ENCODE measurements around the gene IER5. TPM values are rescaled to one million over a fixed set of nuclear protein-coding genes. Genes with fewer than 3 reads are reported as not detected.

The IER5 gene
- total and polyA plus RNA-seq, 5 donors from 2014 or later = 6.5 to 81.8 (median 8.7) TPM

DNA sequence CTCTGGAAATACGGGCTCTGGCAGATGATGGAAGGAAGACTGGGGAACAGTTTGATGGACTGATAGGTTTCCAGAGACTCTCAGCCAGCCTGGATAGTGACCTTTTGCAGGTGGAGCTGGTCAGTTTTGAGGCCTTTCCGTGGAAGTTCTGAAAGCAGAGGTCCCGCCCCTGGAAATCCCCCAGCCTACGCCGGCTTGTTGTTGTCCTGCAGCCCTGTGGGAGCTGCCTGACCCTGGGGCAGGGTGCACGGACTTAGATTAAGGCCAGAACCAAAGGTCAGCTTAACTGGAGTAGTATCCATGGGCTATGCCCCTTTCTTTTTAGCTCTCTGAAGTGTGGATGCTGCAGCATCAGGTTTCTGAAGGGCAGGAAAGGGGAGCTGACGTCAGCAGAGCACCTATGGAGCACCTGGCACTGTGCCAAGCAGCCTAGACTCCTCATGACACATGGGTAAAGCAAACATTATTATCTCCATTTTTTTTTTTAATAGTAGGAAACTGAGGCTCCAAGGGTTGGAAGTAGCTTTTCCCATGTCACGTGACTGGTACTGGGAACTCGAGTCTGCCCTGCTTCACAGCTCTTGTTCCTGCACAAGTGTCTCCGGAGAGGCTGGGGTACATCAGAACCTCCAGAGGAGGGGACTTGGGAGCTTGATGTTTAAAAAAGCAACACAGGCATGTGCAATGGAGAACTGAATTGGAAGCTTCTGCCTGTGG lies 38.5 kb downstream of the IER5 start:
- Mint-ChIP-seq H3K36me3 (no peaks in the 10 kb centered on the region), H3K27ac (no peak overlapping the region), H3K4me3 (no peak overlapping the region), H3K9me3 (no peaks in the 10 kb centered on the region), H3K27me3 (peaks cover 4% of the 10 kb centered on the region), H3K4me1 (peaks cover 0 to 5% (median under 1%) of the 10 kb centered on the region in 4 donors)
- DNase-seq (no peak), ATAC-seq (ENCODE audit: low read depth in 2 of 2) (no peak)
- H3K27me3 ChIP-seq (ENCODE audit: control insufficient read depth, insufficient read depth, low read length) = no peaks in the 10 kb centered on the region
- H3K4me3 ChIP-seq (ENCODE audit: low read depth, low read length) = no peak overlapping the region
- no peaks in the 10 kb centered on the region for H3K36me3 ChIP-seq (ENCODE audit: control insufficient read depth, insufficient read depth, low read length)
- no peaks in the 10 kb centered on the region for H3K4me1 ChIP-seq (ENCODE audit: control insufficient read depth, insufficient read depth, low read length, poor library complexity, severe bottlenecking)
- no peaks in the 10 kb centered on the region for H3K9me3 ChIP-seq (ENCODE audit: control insufficient read depth in 2 of 2, low read length in 2 of 2)
- no peak overlapping the region for H3K27ac ChIP-seq (ENCODE audit: insufficient read depth, low read length, poor library complexity, severe bottlenecking)

DNA sequence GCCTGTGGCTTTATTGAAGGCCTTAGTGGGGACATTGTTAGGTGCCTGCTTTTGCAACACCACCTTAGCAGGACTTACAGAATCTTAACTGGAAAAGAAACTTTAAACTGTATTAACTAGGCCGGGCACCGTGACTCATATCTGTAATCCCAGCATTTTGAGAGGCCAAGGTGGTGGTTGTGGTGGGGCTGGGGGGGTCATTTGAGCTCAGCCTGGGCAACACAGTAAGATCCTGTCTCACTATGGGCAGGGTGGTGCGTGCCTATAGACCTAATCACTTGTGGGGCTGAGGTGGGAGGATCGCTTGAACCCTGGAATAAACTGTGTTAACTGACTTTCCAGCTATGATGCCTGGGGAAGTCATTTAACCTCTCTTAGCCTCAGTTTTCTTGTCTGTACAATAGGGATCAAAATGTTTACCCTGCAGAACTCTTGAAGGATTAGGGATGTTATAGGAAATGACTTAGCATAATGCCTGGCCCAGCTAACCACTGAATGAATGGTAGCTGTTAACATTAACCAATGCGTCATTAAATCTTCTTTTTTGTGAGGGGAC lies 39.5 kb downstream of the IER5 start:
- H3K36me3 ChIP-seq (ENCODE audit: control insufficient read depth, insufficient read depth, low read length) = no peaks in the 10 kb centered on the region
- ATAC-seq (ENCODE audit: low read depth in 2 of 2) = no peak
- H3K9me3 ChIP-seq (ENCODE audit: control insufficient read depth in 2 of 2, low read length in 2 of 2) = no peaks in the 10 kb centered on the region
- H3K4me1 Mint-ChIP-seq = peaks cover 0 to 4% (median 1%) of the 10 kb centered on the region in 4 donors
- H3K4me3 Mint-ChIP-seq = no peak overlapping the region
- H3K4me1 ChIP-seq (ENCODE audit: control insufficient read depth, insufficient read depth, low read length, poor library complexity, severe bottlenecking) = no peaks in the 10 kb centered on the region
- no peak overlapping the region for H3K27ac ChIP-seq (ENCODE audit: insufficient read depth, low read length, poor library complexity, severe bottlenecking)
- no peak overlapping the region for H3K4me3 ChIP-seq (ENCODE audit: low read depth, low read length)
- no peak for DNase-seq
- H3K9me3 Mint-ChIP-seq = no peaks in the 10 kb centered on the region
- H3K27me3 ChIP-seq (ENCODE audit: control insufficient read depth, insufficient read depth, low read length) = no peaks in the 10 kb centered on the region
- H3K27me3 Mint-ChIP-seq = peaks cover 4% of the 10 kb centered on the region
- H3K27ac Mint-ChIP-seq = no peak overlapping the region
- H3K36me3 Mint-ChIP-seq = no peaks in the 10 kb centered on the region

DNA sequence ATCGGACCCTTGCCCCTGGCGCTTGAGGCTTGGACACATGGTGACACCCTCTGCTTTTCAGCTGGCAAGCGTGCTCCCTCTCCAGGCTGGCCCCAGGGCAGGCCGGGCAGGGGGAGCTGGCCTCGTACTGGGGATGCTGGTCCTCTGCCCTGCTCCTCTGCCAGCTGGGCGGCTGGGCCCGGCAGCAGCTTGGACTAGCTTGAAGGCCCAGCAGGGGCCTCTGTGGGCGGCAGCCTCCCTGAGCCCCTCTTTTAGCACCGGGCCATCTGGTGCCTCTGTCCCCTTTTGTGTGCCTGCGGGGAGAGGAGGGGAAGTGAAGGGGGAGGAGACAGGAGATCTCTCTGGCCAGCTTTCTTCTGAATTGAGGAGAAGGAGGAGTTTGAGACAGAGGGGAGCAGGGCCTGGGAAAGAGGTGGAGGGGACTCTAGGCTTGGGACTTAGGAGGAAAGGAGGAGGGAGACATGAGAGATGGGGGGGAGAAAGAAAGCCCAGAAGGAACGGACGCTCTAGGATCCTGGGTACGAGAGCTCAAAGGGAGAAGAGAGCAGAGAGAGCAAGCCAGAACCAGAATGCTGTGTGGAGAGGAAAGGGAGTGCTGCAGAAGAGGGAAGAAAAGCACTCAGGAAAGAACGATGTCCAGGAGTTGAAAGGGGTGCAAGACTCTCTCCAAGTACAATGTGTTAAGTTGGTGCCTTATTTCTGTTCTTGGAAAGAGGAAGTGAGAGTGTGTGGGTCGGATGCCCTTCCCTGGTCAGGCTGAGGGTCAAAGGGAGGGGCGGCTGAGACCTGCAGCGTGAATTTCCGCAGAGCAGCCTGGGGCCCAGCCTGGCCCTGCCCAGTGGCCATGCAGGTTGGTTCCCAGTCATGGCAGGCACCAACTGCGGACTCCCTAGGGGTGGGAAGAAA lies 40.3 kb downstream of the IER5 start:
- Mint-ChIP-seq H3K27ac (peak overlapping the region in 1 of 3 donors; percentile 53), H3K9me3 (no peaks in the 10 kb centered on the region), H3K4me1 (peaks cover 0 to 10% (median 3%) of the 10 kb centered on the region in 4 donors), H3K27me3 (peaks cover 4% of the 10 kb centered on the region), H3K4me3 (no peak overlapping the region), H3K36me3 (no peaks in the 10 kb centered on the region)
- H3K36me3 ChIP-seq (ENCODE audit: control insufficient read depth, insufficient read depth, low read length) = no peaks in the 10 kb centered on the region
- DNase-seq = no peak
- H3K4me1 ChIP-seq (ENCODE audit: control insufficient read depth, insufficient read depth, low read length, poor library complexity, severe bottlenecking) = peaks cover 1% of the 10 kb centered on the region
- H3K27ac ChIP-seq (ENCODE audit: insufficient read depth, low read length, poor library complexity, severe bottlenecking) = no peak overlapping the region
- no peak overlapping the region for H3K4me3 ChIP-seq (ENCODE audit: low read depth, low read length)
- H3K9me3 ChIP-seq (ENCODE audit: control insufficient read depth in 2 of 2, low read length in 2 of 2) = no peaks in the 10 kb centered on the region
- no peaks in the 10 kb centered on the region for H3K27me3 ChIP-seq (ENCODE audit: control insufficient read depth, insufficient read depth, low read length)
- ATAC-seq (ENCODE audit: low read depth in 2 of 2) = peak; percentile 35 to 38

DNA sequence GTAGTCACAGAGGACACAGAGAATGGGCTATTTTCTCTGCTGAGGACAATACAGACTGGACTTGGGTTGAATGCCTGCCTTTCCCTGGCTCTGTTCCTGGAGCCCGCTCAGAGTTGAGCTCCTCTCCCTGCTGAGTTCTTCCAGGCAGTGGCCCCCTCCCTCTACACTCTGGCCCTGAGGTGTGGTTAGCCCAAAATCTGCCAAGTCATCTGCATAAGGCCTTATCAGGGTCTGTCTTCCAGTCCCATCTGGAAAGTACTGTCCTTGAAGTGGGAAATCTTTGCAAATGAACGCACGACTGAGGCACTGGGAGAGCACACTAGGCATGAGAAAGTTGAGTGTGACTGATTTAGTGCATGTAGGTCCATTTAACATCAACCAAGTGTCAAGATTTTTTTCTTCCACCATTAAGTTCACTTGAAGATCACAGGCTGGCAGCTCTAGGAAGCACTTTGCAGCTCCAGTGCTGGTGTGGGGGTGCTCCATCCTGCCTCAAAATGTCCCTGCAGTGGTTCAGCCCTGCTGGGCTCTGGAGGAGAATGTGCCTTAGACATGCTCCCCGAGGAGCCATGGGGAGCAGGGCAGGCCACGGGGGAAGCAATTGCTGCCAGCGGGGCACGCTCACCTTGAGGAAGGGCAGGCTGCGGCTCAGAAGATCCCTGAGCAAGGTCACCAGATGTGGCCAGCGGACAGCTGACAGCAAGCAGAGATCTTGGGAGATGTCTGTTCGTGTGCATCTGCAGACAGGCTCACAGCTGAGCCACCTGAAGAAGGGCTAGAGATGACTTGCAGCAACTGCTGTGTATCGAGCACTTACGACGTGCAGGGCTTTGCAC lies 41.5 kb downstream of the IER5 start:
- Mint-ChIP-seq H3K27me3 (peaks cover 4% of the 10 kb centered on the region), H3K4me1 (peaks cover 7 to 21% (median 12%) of the 10 kb centered on the region in 4 donors), H3K36me3 (no peaks in the 10 kb centered on the region), H3K4me3 (peak overlapping the region in 1 of 4 donors; percentile 29), H3K27ac (peak overlapping the region in 1 of 3 donors; percentile 29), H3K9me3 (no peaks in the 10 kb centered on the region)
- H3K4me1 ChIP-seq (ENCODE audit: control insufficient read depth, insufficient read depth, low read length, poor library complexity, severe bottlenecking) = peaks cover 13% of the 10 kb centered on the region
- ATAC-seq (ENCODE audit: low read depth in 2 of 2) = no peak
- no peaks in the 10 kb centered on the region for H3K9me3 ChIP-seq (ENCODE audit: control insufficient read depth in 2 of 2, low read length in 2 of 2)
- DNase-seq = no peak
- no peak overlapping the region for H3K27ac ChIP-seq (ENCODE audit: insufficient read depth, low read length, poor library complexity, severe bottlenecking)
- H3K4me3 ChIP-seq (ENCODE audit: low read depth, low read length) = no peak overlapping the region
- no peaks in the 10 kb centered on the region for H3K36me3 ChIP-seq (ENCODE audit: control insufficient read depth, insufficient read depth, low read length)
- no peaks in the 10 kb centered on the region for H3K27me3 ChIP-seq (ENCODE audit: control insufficient read depth, insufficient read depth, low read length)

DNA sequence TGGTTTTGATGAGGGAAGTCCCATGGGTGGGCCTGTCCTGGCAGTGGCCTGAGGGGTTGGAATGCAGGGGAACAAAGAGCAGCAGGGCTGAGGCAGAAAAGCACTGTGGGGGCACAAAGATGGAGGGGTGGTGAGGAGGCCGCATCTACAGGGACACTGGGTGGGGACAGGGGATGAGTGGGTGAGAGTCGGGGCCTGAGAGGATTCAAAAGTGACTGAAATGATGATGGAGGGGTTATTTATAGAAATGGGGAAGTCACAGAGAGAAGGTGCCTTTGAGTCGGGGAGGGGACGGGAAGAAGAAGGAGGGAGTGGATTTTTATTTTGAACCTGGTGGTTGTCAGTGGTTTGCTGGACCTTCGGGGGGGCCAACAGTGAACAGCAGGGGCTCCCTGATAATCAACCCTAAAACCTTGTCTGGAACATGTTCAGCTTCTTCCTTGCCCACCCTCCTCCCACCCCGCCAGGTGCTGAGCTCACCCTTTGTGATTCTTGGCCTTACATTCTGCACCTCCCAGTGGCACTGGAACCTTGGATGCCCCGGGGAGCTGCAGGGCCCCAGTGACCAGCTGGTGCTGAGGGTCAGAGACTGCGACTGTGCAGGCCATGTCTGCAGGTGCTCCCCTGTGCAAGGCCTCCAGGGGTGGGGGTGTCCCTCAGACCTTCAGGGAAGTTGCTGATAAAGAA lies 42.9 kb downstream of the IER5 start:
- Mint-ChIP-seq H3K36me3 (no peaks in the 10 kb centered on the region), H3K9me3 (no peaks in the 10 kb centered on the region), H3K27ac (peak overlapping the region in 2 of 3 donors; percentile 46 to 71), H3K4me3 (no peak overlapping the region), H3K27me3 (no peaks in the 10 kb centered on the region), H3K4me1 (peaks cover 7 to 30% (median 19%) of the 10 kb centered on the region in 4 donors)
- Histone ChIP-seq H3K36me3 (ENCODE audit: control insufficient read depth, insufficient read depth, low read length) (no peaks in the 10 kb centered on the region), H3K9me3 (ENCODE audit: control insufficient read depth in 2 of 2, low read length in 2 of 2) (no peaks in the 10 kb centered on the region), H3K4me1 (ENCODE audit: control insufficient read depth, insufficient read depth, low read length, poor library complexity, severe bottlenecking) (peaks cover 21% of the 10 kb centered on the region), H3K27me3 (ENCODE audit: control insufficient read depth, insufficient read depth, low read length) (no peaks in the 10 kb centered on the region), H3K27ac (ENCODE audit: insufficient read depth, low read length, poor library complexity, severe bottlenecking) (no peak overlapping the region), H3K4me3 (ENCODE audit: low read depth, low read length) (no peak overlapping the region)
- DNase-seq = no peak
- ATAC-seq (ENCODE audit: low read depth in 2 of 2) = no peak

DNA sequence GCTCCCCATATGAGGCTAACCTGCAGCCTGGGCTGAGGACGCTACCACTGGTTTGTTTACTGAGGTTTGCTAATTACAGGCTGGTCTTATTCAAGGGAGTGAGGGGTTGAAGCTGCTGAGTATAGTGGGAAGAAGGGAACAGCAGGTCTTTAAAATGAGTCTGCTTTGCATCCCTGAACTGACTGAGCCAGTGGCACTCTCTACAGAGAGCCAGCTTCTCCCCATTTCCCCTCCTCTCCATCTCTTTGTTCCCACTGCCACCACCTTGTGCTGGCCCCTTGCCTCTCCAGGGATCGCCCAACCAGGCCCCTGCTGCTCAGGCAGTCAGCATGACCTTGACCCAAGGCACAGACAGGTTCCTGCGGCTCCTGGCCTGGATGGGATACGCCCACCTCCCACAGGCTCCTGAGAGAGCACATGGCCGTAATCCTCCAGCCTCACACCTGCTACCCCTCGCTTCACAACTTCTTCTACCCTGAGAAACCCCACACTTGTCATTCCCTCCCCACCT lies 45.0 kb downstream of the IER5 start:
- no peaks in the 10 kb centered on the region for H3K9me3 ChIP-seq (ENCODE audit: control insufficient read depth in 2 of 2, low read length in 2 of 2)
- Mint-ChIP-seq H3K4me1 (peaks cover 12 to 32% (median 26%) of the 10 kb centered on the region in 4 donors), H3K27ac (peak overlapping the region in 1 of 3 donors; percentile 74), H3K27me3 (no peaks in the 10 kb centered on the region), H3K36me3 (no peaks in the 10 kb centered on the region), H3K9me3 (no peaks in the 10 kb centered on the region), H3K4me3 (no peak overlapping the region)
- H3K27ac ChIP-seq (ENCODE audit: insufficient read depth, low read length, poor library complexity, severe bottlenecking) = no peak overlapping the region
- ATAC-seq (ENCODE audit: low read depth in 2 of 2) (no peak), DNase-seq (no peak)
- no peaks in the 10 kb centered on the region for H3K27me3 ChIP-seq (ENCODE audit: control insufficient read depth, insufficient read depth, low read length)
- H3K36me3 ChIP-seq (ENCODE audit: control insufficient read depth, insufficient read depth, low read length) = no peaks in the 10 kb centered on the region
- H3K4me3 ChIP-seq (ENCODE audit: low read depth, low read length) = no peak overlapping the region
- H3K4me1 ChIP-seq (ENCODE audit: control insufficient read depth, insufficient read depth, low read length, poor library complexity, severe bottlenecking) = peaks cover 21% of the 10 kb centered on the region
